Measurements from ENCODE around the gene FXYD3.

FXYD3 gene

DNA sequence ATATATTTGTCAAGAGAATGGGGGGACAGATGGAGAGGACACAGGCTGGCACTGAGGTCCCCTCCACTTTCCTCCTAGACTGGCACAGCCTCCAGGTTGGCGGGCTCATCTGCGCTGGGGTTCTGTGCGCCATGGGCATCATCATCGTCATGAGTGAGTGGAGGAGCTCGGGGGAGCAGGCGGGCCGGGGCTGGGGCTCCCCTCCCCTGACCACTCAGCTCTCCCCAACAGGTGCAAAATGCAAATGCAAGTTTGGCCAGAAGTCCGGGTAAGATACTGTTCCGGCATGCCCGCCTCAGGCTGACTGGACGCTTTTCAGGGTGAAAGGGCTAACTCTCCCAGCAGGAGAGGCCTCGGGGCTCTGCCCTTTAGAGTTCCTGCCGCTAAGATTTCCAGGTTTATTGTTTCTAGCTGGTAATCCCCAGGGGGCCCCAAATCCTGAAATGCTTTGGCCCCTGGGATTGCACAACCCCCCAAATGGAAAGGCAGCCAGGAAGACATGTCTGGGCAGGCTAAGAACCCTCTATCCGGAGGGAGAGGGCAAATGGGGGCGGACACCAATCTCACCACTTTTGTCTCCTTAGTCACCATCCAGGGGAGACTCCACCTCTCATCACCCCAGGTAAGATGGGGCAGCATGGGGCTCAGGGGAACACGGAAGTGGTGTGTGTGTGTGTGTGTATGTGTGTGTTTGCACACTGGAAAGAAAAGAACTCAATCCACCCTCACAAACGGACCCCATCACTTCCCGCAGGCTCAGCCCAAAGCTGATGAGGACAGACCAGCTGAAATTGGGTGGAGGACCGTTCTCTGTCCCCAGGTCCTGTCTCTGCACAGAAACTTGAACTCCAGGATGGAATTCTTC, 7.3 kb downstream of the FXYD3 start:
- POLR2A ChIA-PET = no interaction called here
- Histone ChIP-seq H3K4me3 (ENCODE audit: control insufficient read depth in 1 of 7, extremely low read depth in 1 of 7, insufficient read depth in 4 of 7, low read depth in 2 of 7, low read length in 6 of 7) (no peak overlapping the region), H3K9me3 (ENCODE audit: control extremely low read depth in 1 of 5, control insufficient read depth in 4 of 5, insufficient read depth in 2 of 5, low read depth in 1 of 5, low read length in 4 of 5) (no peaks in the 10 kb centered on the region), H3K27me3 (replicated peaks in 2 of 5; ENCODE audit: control insufficient read depth in 4 of 5, insufficient read depth in 5 of 5, low read length in 4 of 5) (no peaks in the 10 kb centered on the region), H3K27ac (ENCODE audit: insufficient read depth in 1 of 2, low read depth in 1 of 2, low read length in 2 of 2, poor library complexity in 1 of 2, severe bottlenecking in 2 of 2) (no peak overlapping the region), H3K4me1 (ENCODE audit: control extremely low read depth in 1 of 4, control insufficient read depth in 4 of 4, insufficient read depth in 4 of 4, low read length in 3 of 4) (peaks cover 1 to 52% (median 30%) of the 10 kb centered on the region in 4 experiments), H3K36me3 (ENCODE audit: control insufficient read depth in 4 of 4, insufficient read depth in 4 of 4, low read length in 3 of 4) (no peaks in the 10 kb centered on the region)
- CTCF ChIA-PET = interaction anchor here (0.6 to 4.8 kb wide), 5 partner anchors 8 to 56 kb away, joined by 3 to 39 read pairs (median 3); partner anchors contain the start of gene LGI4
- over 99% methylated on average over 17 of the region's 19 CpGs for WGBS (ENCODE audit: insufficient coverage)
- DNase-seq = no peak

DNA sequence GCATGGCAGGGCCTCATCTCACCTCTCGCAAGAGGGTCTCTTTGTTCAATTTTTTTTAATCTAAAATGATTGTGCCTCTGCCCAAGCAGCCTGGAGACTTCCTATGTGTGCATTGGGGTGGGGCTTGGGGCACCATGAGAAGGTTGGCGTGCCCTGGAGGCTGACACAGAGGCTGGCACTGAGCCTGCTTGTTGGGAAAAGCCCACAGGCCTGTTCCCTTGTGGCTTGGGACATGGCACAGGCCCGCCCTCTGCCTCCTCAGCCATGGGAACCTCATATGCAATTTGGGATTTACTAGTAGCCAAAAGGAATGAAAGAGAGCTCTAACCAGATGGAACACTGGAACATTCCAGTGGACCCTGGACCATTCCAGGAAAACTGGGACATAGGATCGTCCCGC, 8.0 kb downstream of the FXYD3 start:
- H3K27me3 ChIP-seq (replicated peaks in 2 of 5; ENCODE audit: control insufficient read depth in 4 of 5, insufficient read depth in 5 of 5, low read length in 4 of 5) = no peaks in the 10 kb centered on the region
- H3K27ac ChIP-seq (ENCODE audit: insufficient read depth in 1 of 2, low read depth in 1 of 2, low read length in 2 of 2, poor library complexity in 1 of 2, severe bottlenecking in 2 of 2) = no peak overlapping the region
- H3K4me3 ChIP-seq (ENCODE audit: control insufficient read depth in 1 of 7, extremely low read depth in 1 of 7, insufficient read depth in 4 of 7, low read depth in 2 of 7, low read length in 6 of 7) = peak overlapping the region in 2 of 7 experiments; percentile 74 to 82
- no peaks in the 10 kb centered on the region for H3K36me3 ChIP-seq (ENCODE audit: control insufficient read depth in 4 of 4, insufficient read depth in 4 of 4, low read length in 3 of 4)
- no peaks in the 10 kb centered on the region for H3K9me3 ChIP-seq (ENCODE audit: control extremely low read depth in 1 of 5, control insufficient read depth in 4 of 5, insufficient read depth in 2 of 5, low read depth in 1 of 5, low read length in 4 of 5)
- peaks cover 1 to 45% (median 25%) of the 10 kb centered on the region in 4 experiments for H3K4me1 ChIP-seq (ENCODE audit: control extremely low read depth in 1 of 4, control insufficient read depth in 4 of 4, insufficient read depth in 4 of 4, low read length in 3 of 4)
- 93% methylated on average over 3 of the region's 5 CpGs for WGBS (ENCODE audit: insufficient coverage)
- no peak for DNase-seq
- POLR2A ChIA-PET = no interaction called here
- CTCF ChIA-PET = interaction anchor here (0.6 to 4.8 kb wide), 4 partner anchors 9 to 57 kb away, joined by 3 to 39 read pairs (median 7); partner anchors contain the start of gene LGI4

DNA sequence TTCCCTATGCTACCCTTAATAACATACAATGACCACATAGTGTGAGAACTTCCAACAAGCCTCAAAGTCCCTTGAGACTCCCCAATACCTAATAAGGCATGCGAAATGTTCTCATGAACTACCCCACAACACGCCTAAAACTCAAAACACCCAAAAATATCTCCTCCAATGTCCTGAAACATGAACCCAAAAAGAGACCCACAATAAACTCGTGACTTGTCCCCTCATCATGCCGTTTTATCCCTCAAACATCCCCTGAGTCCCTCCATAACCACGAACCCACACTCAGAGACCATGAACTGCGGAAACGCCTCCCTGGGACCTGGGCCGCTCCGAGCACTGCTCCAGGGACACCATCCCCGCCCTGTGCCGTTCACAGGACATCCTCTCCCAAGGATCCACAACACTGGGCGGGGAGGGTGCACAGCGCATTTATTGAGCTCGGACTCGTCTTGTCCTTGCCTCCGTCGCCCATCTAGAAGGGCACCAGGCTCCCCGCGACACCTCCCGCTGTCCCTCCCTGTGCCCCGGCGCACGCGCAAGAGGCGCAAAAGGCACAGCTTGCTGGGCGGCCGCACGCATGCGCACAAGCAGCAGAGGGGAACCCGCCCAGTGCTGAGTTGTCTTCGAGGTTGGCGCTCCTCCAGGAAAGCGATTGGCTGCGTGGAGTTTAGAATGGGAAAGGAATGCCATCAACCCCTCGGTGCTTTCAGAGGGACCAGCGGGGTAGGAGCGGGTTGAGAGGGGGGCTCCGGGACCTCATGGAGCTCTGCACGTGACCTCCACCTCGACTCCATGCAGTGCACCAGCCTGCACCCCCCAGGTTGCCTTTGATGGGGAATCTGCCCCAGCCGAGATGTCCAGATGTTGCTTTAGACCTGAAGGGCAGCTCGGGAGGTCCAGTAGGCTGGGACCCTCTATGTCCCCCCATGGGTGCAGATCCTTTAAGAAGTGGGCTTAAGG, 8.8 kb downstream of the FXYD3 start:
- peaks cover under 1 to 37% (median 17%) of the 10 kb centered on the region in 4 experiments for H3K4me1 ChIP-seq (ENCODE audit: control extremely low read depth in 1 of 4, control insufficient read depth in 4 of 4, insufficient read depth in 4 of 4, low read length in 3 of 4)
- DNase-seq = peak; percentile 78 to 84 (median 82)
- 18% methylated on average over 42 of the region's 42 CpGs for WGBS (ENCODE audit: insufficient coverage)
- no peaks in the 10 kb centered on the region for H3K36me3 ChIP-seq (ENCODE audit: control insufficient read depth in 4 of 4, insufficient read depth in 4 of 4, low read length in 3 of 4)
- peak overlapping the region in 6 of 7 experiments; percentile 19 to 82 (median 58) for H3K4me3 ChIP-seq (ENCODE audit: control insufficient read depth in 1 of 7, extremely low read depth in 1 of 7, insufficient read depth in 4 of 7, low read depth in 2 of 7, low read length in 6 of 7)
- peak overlapping the region in 1 of 2 experiments; percentile 44 for H3K27ac ChIP-seq (ENCODE audit: insufficient read depth in 1 of 2, low read depth in 1 of 2, low read length in 2 of 2, poor library complexity in 1 of 2, severe bottlenecking in 2 of 2)
- ChIA-PET CTCF (interaction anchor here (0.9 to 4.8 kb wide), 4 partner anchors 11 to 58 kb away, joined by 3 to 39 read pairs (median 8); partner anchors contain the start of gene LGI4), POLR2A (interaction anchor here (1.0 kb wide), 1 partner anchor 11 kb away, joined by 6 read pairs; no protein-coding TSS in a partner anchor)
- no peaks in the 10 kb centered on the region for H3K27me3 ChIP-seq (replicated peaks in 2 of 5; ENCODE audit: control insufficient read depth in 4 of 5, insufficient read depth in 5 of 5, low read length in 4 of 5)
- H3K9me3 ChIP-seq (ENCODE audit: control extremely low read depth in 1 of 5, control insufficient read depth in 4 of 5, insufficient read depth in 2 of 5, low read depth in 1 of 5, low read length in 4 of 5) = no peaks in the 10 kb centered on the region

DNA sequence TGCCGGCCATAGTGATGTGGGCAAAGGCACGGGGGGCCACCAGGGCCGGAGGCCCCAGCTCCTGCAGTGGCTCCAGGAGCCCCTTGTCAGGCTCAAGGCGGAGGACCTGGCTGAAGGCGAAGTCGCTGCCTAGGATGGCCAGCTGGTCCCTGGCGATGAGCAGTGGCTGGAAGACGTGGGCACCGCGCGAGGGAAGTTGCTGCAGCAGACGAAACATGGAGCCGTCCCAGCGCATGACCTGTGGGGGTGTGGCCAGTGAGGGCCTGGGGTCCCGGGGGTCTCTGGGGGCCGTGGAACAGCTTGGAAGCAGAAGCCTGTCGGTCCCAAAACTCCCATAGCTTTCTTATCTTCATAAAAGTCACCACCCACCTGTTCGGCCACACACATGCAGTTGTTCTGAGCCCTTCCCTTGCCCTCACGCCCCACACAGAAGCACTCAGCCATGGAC, 9.7 kb downstream of the FXYD3 start:
- no peak overlapping the region for H3K27ac ChIP-seq (ENCODE audit: insufficient read depth in 1 of 2, low read depth in 1 of 2, low read length in 2 of 2, poor library complexity in 1 of 2, severe bottlenecking in 2 of 2)
- POLR2A ChIA-PET = no interaction called here
- CTCF ChIA-PET = interaction anchor here (0.9 to 4.8 kb wide), 4 partner anchors 10 to 59 kb away, joined by 3 to 39 read pairs (median 8); partner anchors contain the start of gene LGI4
- H3K9me3 ChIP-seq (ENCODE audit: control extremely low read depth in 1 of 5, control insufficient read depth in 4 of 5, insufficient read depth in 2 of 5, low read depth in 1 of 5, low read length in 4 of 5) = no peaks in the 10 kb centered on the region
- DNase-seq = no peak
- H3K27me3 ChIP-seq (replicated peaks in 2 of 5; ENCODE audit: control insufficient read depth in 4 of 5, insufficient read depth in 5 of 5, low read length in 4 of 5) = no peaks in the 10 kb centered on the region
- H3K36me3 ChIP-seq (ENCODE audit: control insufficient read depth in 4 of 4, insufficient read depth in 4 of 4, low read length in 3 of 4) = no peaks in the 10 kb centered on the region
- peaks cover 0 to 31% (median 16%) of the 10 kb centered on the region in 4 experiments for H3K4me1 ChIP-seq (ENCODE audit: control extremely low read depth in 1 of 4, control insufficient read depth in 4 of 4, insufficient read depth in 4 of 4, low read length in 3 of 4)
- H3K4me3 ChIP-seq (ENCODE audit: control insufficient read depth in 1 of 7, extremely low read depth in 1 of 7, insufficient read depth in 4 of 7, low read depth in 2 of 7, low read length in 6 of 7) = no peak overlapping the region
- 90% methylated on average over 18 of the region's 19 CpGs for WGBS (ENCODE audit: insufficient coverage)

DNA sequence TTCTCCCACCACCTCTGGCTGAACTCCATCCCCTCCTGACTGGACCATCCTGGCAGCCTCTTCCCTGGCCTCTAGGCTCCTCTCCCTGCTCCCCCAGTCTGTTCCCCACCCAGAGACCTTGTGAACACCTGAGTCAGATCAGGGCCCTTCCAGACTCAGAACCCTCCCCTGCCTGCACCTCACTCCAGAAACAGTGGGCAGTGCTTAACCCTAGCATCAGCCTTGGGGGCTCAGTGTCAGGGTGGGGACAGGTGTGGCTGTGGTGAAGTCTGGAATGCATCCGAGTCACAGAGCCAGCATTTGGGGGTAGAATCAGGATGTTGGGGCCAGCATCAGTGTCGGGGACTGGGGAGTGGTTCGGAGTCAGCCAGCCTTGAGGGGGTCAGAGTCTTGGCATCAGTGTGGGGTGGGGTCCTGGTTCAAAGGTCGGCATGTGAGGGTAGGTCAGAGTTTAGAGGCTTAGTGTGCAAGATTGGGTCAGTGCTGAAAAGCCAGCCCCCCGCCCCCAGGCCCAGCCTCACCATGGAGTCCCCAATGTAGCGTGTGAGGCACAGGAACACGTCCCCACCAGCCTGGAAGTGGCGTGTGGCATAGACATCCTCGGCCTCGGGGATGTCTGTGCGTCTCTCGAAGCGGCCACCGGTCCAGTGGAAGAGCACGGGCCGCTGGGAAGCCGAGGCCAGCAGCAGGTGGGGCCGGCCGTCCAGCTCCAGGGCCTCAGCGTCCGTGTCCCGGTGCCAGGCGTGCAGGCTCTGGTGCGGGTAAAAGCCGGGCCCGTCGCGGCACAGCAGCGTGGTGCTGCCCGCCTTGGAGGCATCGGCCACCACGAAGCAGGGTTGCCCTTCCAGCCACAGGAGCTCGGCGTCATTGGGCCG, 10.4 kb downstream of the FXYD3 start:
- no peaks in the 10 kb centered on the region for H3K9me3 ChIP-seq (ENCODE audit: control extremely low read depth in 1 of 5, control insufficient read depth in 4 of 5, insufficient read depth in 2 of 5, low read depth in 1 of 5, low read length in 4 of 5)
- POLR2A ChIA-PET = no interaction called here
- no peaks in the 10 kb centered on the region for H3K27me3 ChIP-seq (replicated peaks in 2 of 5; ENCODE audit: control insufficient read depth in 4 of 5, insufficient read depth in 5 of 5, low read length in 4 of 5)
- 95% methylated on average over 32 of the region's 35 CpGs for WGBS (ENCODE audit: insufficient coverage)
- H3K27ac ChIP-seq (ENCODE audit: insufficient read depth in 1 of 2, low read depth in 1 of 2, low read length in 2 of 2, poor library complexity in 1 of 2, severe bottlenecking in 2 of 2) = no peak overlapping the region
- DNase-seq = no peak
- CTCF ChIA-PET = interaction anchor here (0.9 to 4.8 kb wide), 5 partner anchors 10 to 59 kb away, joined by 3 to 39 read pairs (median 9); partner anchors contain the start of gene LGI4
- H3K36me3 ChIP-seq (ENCODE audit: control insufficient read depth in 4 of 4, insufficient read depth in 4 of 4, low read length in 3 of 4) = no peaks in the 10 kb centered on the region
- no peak overlapping the region for H3K4me3 ChIP-seq (ENCODE audit: control insufficient read depth in 1 of 7, extremely low read depth in 1 of 7, insufficient read depth in 4 of 7, low read depth in 2 of 7, low read length in 6 of 7)
- H3K4me1 ChIP-seq (ENCODE audit: control extremely low read depth in 1 of 4, control insufficient read depth in 4 of 4, insufficient read depth in 4 of 4, low read length in 3 of 4) = peaks cover 0 to 29% (median 16%) of the 10 kb centered on the region in 4 experiments

DNA sequence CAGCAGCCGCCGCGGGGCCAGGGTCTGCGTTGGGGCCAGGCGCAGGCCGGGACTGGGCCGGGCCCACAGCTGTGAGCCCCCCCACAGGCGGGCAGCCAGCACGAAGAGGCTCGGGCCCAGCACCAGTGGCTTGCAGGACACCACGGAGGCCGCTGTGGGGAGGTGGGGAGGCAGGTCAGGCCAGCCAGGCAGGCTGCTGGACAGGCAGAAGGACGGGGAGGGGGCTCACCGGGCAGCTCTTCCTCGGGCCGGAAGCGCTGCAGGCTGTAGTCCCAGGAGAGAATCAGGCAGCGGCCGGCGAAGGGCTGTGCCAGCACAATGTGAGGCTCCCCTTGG, 11.0 kb downstream of the FXYD3 start:
- H3K9me3 ChIP-seq (ENCODE audit: control extremely low read depth in 1 of 5, control insufficient read depth in 4 of 5, insufficient read depth in 2 of 5, low read depth in 1 of 5, low read length in 4 of 5) = no peaks in the 10 kb centered on the region
- ChIA-PET POLR2A (no interaction called here), CTCF (interaction anchor here (0.9 to 2.2 kb wide), 3 partner anchors 10 to 36 kb away, joined by 3 to 9 read pairs (median 5); no protein-coding TSS in a partner anchor)
- no peak overlapping the region for H3K4me3 ChIP-seq (ENCODE audit: control insufficient read depth in 1 of 7, extremely low read depth in 1 of 7, insufficient read depth in 4 of 7, low read depth in 2 of 7, low read length in 6 of 7)
- no peaks in the 10 kb centered on the region for H3K27me3 ChIP-seq (replicated peaks in 2 of 5; ENCODE audit: control insufficient read depth in 4 of 5, insufficient read depth in 5 of 5, low read length in 4 of 5)
- DNase-seq = no peak
- no peaks in the 10 kb centered on the region for H3K36me3 ChIP-seq (ENCODE audit: control insufficient read depth in 4 of 4, insufficient read depth in 4 of 4, low read length in 3 of 4)
- no peak overlapping the region for H3K27ac ChIP-seq (ENCODE audit: insufficient read depth in 1 of 2, low read depth in 1 of 2, low read length in 2 of 2, poor library complexity in 1 of 2, severe bottlenecking in 2 of 2)
- peaks cover 0 to 24% (median 13%) of the 10 kb centered on the region in 4 experiments for H3K4me1 ChIP-seq (ENCODE audit: control extremely low read depth in 1 of 4, control insufficient read depth in 4 of 4, insufficient read depth in 4 of 4, low read length in 3 of 4)
- WGBS (ENCODE audit: insufficient coverage) = 99% methylated on average over 17 of the region's 20 CpGs
